Thyroid gland (tissue), 4 donors: ENCODE measurements around the gene KCNJ3.

Experiments
- CTCF ChIP-seq, 6 experiments: fragments of 200-600 bp in 3 of 6; fragments of 450-650 bp in 3 of 6; sonication (generic) in 3 of 6; IDR thresholded peaks; one replicate each; pipeline ENCODE4 v1.5.1; 2016 to 2019; ENCODE audit warnings: antibody characterized with exemption in 6 of 6, mild to moderate bottlenecking in 2 of 6, inconsistent platforms in 1 of 6, moderate library complexity in 1 of 6
- POLR2A ChIP-seq, 2 donors: fragments of 450-650 bp; IDR thresholded peaks; one replicate each; pipeline ENCODE4 v1.6.1; 2017; ENCODE audit warnings: antibody characterized with exemption in 2 of 2, mild to moderate bottlenecking in 2 of 2, moderate library complexity in 1 of 2

GRCh38 chr2:154696369-154696768 is 2.1 kb upstream of the KCNJ3 start:
- TF ChIP-seq CTCF (IDR thresholded peaks at IDR 0.05): no peak
- no peak for TF ChIP-seq POLR2A (IDR thresholded peaks at IDR 0.05)
